Loucy (cell line): ENCODE data around the gene OBP2A.

Source experiments
- CTCF ChIP-seq: fragments of 200-600 bp; sonication (generic); conservative IDR thresholded peaks from 2 replicates; pipeline ENCODE4 v1.5.1; 2014; ENCODE audit warnings: mild to moderate bottlenecking, antibody characterized with exemption, low read length
- EZH2phosphoT487 ChIP-seq: fragments of 200-600 bp; IDR thresholded peaks from 2 replicates; pipeline ENCODE4 v1.6.1; 2018; ENCODE audit warnings: antibody characterized with exemption, mild to moderate bottlenecking, moderate library complexity, borderline replicate concordance

- TF ChIP-seq CTCF, result no peak
- no peak for TF ChIP-seq EZH2phosphoT487
These were observed 36.5 kb upstream of the OBP2A start for GRCh38 chr9:135509458-135509857.
